H9 (cell line): ENCODE measurements around the gene SPTBN1. TPM values are rescaled to one million over a fixed set of nuclear protein-coding genes. Genes with fewer than 3 reads are reported as not detected.

ENCODE experiments used
- DNase-seq: peaks from one replicate; pipeline ENCODE4 v3.0.0-alpha.2; 2017
- H2AFZ ChIP-seq: one replicate; pipeline ENCODE4 v1.6.1; 2013; ENCODE audit warnings: mild to moderate bottlenecking, low read length, control low read depth, moderate library complexity
- H2AK5ac ChIP-seq: 2 replicates; pipeline ENCODE4 v1.6.1; 2013; ENCODE audit warnings: low read length, control low read depth, mixed read lengths; ENCODE audit not compliant: insufficient read length
- H2BK120ac ChIP-seq: one replicate; pipeline ENCODE4 v1.6.1; 2013; ENCODE audit warnings: low read depth, mild to moderate bottlenecking, low read length, control low read depth, inconsistent platforms; ENCODE audit not compliant: poor library complexity, severe bottlenecking
- H2BK12ac ChIP-seq: 2 replicates; pipeline ENCODE4 v1.6.1; 2013; ENCODE audit warnings: low read length, control low read depth, mixed read lengths, low read depth; ENCODE audit not compliant: insufficient read length
- H2BK15ac ChIP-seq: 2 replicates; pipeline ENCODE4 v1.6.1; 2013; ENCODE audit warnings: low read depth, low read length, control low read depth
- H2BK20ac ChIP-seq: one replicate; pipeline ENCODE4 v1.6.1; 2013; ENCODE audit warnings: low read depth, mild to moderate bottlenecking, low read length, control low read depth, inconsistent platforms; ENCODE audit not compliant: poor library complexity, severe bottlenecking
- H2BK5ac ChIP-seq: 2 replicates; pipeline ENCODE4 v1.6.1; 2013; ENCODE audit warnings: low read length, control low read depth, mixed read lengths; ENCODE audit not compliant: insufficient read length
- H3K14ac ChIP-seq: 2 replicates; pipeline ENCODE4 v1.6.1; 2013; ENCODE audit warnings: low read length, control low read depth; ENCODE audit not compliant: insufficient read depth
- H3K18ac ChIP-seq: 2 replicates; pipeline ENCODE4 v1.6.1; 2013; ENCODE audit warnings: low read depth, mild to moderate bottlenecking, mixed read lengths, low read length, control low read depth; ENCODE audit not compliant: insufficient read length
- H3K23ac ChIP-seq: 2 replicates; pipeline ENCODE4 v1.6.1; 2013; ENCODE audit warnings: low read length, control low read depth, mixed read lengths, low read depth; ENCODE audit not compliant: insufficient read length
- H3K23me2 ChIP-seq: 2 replicates; pipeline ENCODE4 v1.6.1; 2013; ENCODE audit warnings: low read depth, mild to moderate bottlenecking, mixed read lengths, low read length, control low read depth; ENCODE audit not compliant: insufficient read length, poor library complexity, severe bottlenecking
- H3K27ac ChIP-seq: 2 replicates; pipeline ENCODE4 v1.5.1; 2013; ENCODE audit warnings: low read length, control low read depth, mixed read lengths, low read depth; ENCODE audit not compliant: insufficient read length
- H3K27me3 ChIP-seq: 2 replicates; pipeline ENCODE4 v1.6.1; 2013; ENCODE audit warnings: low read length, control low read depth, inconsistent platforms; ENCODE audit not compliant: insufficient read depth
- H3K4ac ChIP-seq: 2 replicates; pipeline ENCODE4 v1.6.1; 2013; ENCODE audit warnings: low read depth, mild to moderate bottlenecking, control low read depth, inconsistent platforms, low read length, moderate library complexity
- H3K4me1 ChIP-seq: 2 replicates; pipeline ENCODE4 v1.6.1; 2013; ENCODE audit warnings: low read length, control low read depth, inconsistent platforms; ENCODE audit not compliant: insufficient read depth
- H3K4me2 ChIP-seq: 2 replicates; pipeline ENCODE4 v1.6.1; 2013; ENCODE audit warnings: low read length, control low read depth, mixed read lengths; ENCODE audit not compliant: insufficient read length, insufficient read depth
- H3K56ac ChIP-seq: 2 replicates; pipeline ENCODE4 v1.6.1; 2013; ENCODE audit warnings: low read depth, mild to moderate bottlenecking, mixed read lengths, low read length, control low read depth; ENCODE audit not compliant: insufficient read length
- H3K79me1 ChIP-seq: 2 replicates; pipeline ENCODE4 v1.6.1; 2013; ENCODE audit warnings: low read depth, mild to moderate bottlenecking, moderate library complexity, low read length, control low read depth, inconsistent platforms; ENCODE audit not compliant: insufficient read depth, poor library complexity, severe bottlenecking
- H3K79me2 ChIP-seq: 2 replicates; pipeline ENCODE4 v1.6.1; 2013; ENCODE audit warnings: low read length, control low read depth, inconsistent platforms; ENCODE audit not compliant: insufficient read depth
- H3K9ac ChIP-seq: 2 replicates; pipeline ENCODE4 v1.6.1; 2013; ENCODE audit warnings: low read length, control low read depth, mixed read lengths; ENCODE audit not compliant: insufficient read length; ENCODE audit errors: extremely low read depth
- H3K9me3 ChIP-seq: one replicate; pipeline ENCODE4 v1.6.1; 2013; ENCODE audit warnings: low read depth, low read length, inconsistent platforms; ENCODE audit not compliant: control insufficient read depth
- H3T11ph ChIP-seq: one replicate; pipeline ENCODE4 v1.6.1; 2013; ENCODE audit warnings: mild to moderate bottlenecking, low read length, control low read depth, inconsistent platforms
- H4K20me1 ChIP-seq: one replicate; pipeline ENCODE4 v1.6.1; 2013; ENCODE audit not compliant: control insufficient read depth, insufficient read length, insufficient read depth
- H4K5ac ChIP-seq: 2 replicates; pipeline ENCODE4 v1.6.1; 2013; ENCODE audit warnings: low read depth, mild to moderate bottlenecking, mixed read lengths, low read length, control low read depth; ENCODE audit not compliant: insufficient read length
- H4K8ac ChIP-seq: replicated peaks from 2 replicates; pipeline ENCODE4 v1.6.1; 2013; ENCODE audit warnings: low read length, control low read depth, mixed read lengths, low read depth; ENCODE audit not compliant: insufficient read length
- H4K91ac ChIP-seq: 2 replicates; pipeline ENCODE4 v1.6.1; 2013; ENCODE audit warnings: low read depth, mild to moderate bottlenecking, moderate library complexity, mixed read lengths, low read length, control low read depth; ENCODE audit not compliant: insufficient read length
- H3K27ac Mint-ChIP-seq, 3 experiments: 2 replicates in 2 of 3; 3 replicates in 1 of 3; pipeline ENCODE4 v1.8.0; 2020 to 2021; ENCODE audit warnings: mixed read lengths in 3 of 3, mild to moderate bottlenecking in 1 of 3, moderate library complexity in 1 of 3
- H3K27me3 Mint-ChIP-seq: 2 replicates; pipeline ENCODE4 v1.8.0; 2021; ENCODE audit warnings: low read depth, mild to moderate bottlenecking, moderate library complexity, mixed read lengths
- H3K36me3 Mint-ChIP-seq, 3 experiments: 2 replicates in 2 of 3; 3 replicates in 1 of 3; pipeline ENCODE4 v1.8.0; 2020 to 2021; ENCODE audit warnings: low read depth in 3 of 3, mixed read lengths in 3 of 3; ENCODE audit not compliant: insufficient read depth in 1 of 3
- H3K4me1 Mint-ChIP-seq, 2 experiments: 2 replicates each; pipeline ENCODE4 v1.8.0; 2020; ENCODE audit warnings: mixed read lengths in 2 of 2
- H3K4me3 Mint-ChIP-seq, 2 experiments: 2 replicates in 1 of 2; 3 replicates in 1 of 2; pipeline ENCODE4 v1.8.0; 2020 to 2021; ENCODE audit warnings: mild to moderate bottlenecking in 2 of 2, mixed read lengths in 2 of 2, moderate library complexity in 1 of 2
- H3K9me3 Mint-ChIP-seq, 2 experiments: 2 replicates in 1 of 2; 3 replicates in 1 of 2; pipeline ENCODE4 v1.8.0; 2020; ENCODE audit warnings: mild to moderate bottlenecking in 2 of 2, mixed read lengths in 2 of 2, moderate library complexity in 1 of 2
- WGBS: extraction: QIAGEN DNeasy Blood & Tissue Kit; methylation state at CpG from one replicate; pipeline ENCODE4 v1.1.7; 2013; ENCODE audit warnings: missing lambda C conversion rate, low lambda C conversion rate, mixed read lengths; ENCODE audit not compliant: insufficient read length; ENCODE audit errors: extremely low coverage; 5-methylcytosine and 5-hydroxymethylcytosine counted together
- total RNA-seq: library from RNA; stranded (reverse); gene quantifications from 2 replicates; pipeline ENCODE4 v1.2.1, GENCODE V29; 2021
- TF ChIP-seq, protein P1 (sequence below): fragments of 200-600 bp; sonication (generic); conservative IDR thresholded peaks from 3 replicates; pipeline ENCODE4 v1.8.0; 2021; ENCODE audit warnings: antibody characterized with exemption, mild to moderate bottlenecking

The SPTBN1 gene
- total RNA-seq, 1 experiment from 2014 or later, result 164 TPM

DNA sequence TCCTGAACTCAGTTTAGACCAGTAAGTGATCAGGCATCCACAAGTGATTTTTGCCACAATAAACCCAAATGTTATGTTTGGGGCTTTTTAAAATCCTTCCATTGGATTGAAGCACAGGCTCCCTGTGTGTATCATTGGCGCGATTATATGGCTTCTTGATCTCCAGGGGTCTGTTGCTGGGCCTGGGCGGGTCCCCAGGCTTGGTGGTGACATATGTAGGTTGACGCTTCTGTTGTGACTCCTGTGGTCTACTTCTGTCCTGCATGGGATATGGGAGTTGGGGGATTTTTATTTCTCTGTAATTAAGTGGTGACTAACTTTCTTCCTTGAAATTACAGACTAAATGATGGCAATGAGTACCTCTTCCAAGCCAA is 211.1 kb downstream of the SPTBN1 start:
- Histone ChIP-seq H4K5ac (no peak overlapping the region), H2BK120ac (no peak overlapping the region), H3K27me3 (no peaks in the 10 kb centered on the region), H2BK12ac (no peak overlapping the region), H3K9me3 (no peaks in the 10 kb centered on the region), H3K27ac (no peak overlapping the region), H3K79me2 (no peaks in the 10 kb centered on the region), H3K79me1 (no peaks in the 10 kb centered on the region), H4K91ac (no peak overlapping the region), H3K14ac (no peak overlapping the region), H3K4ac (no peak overlapping the region), H2BK20ac (no peak overlapping the region), H2AK5ac (no peak overlapping the region), H2AFZ (no peak overlapping the region), H3K9ac (no peak overlapping the region), H2BK15ac (no peak overlapping the region), H4K8ac (no peak overlapping the region), H3K23me2 (no peaks in the 10 kb centered on the region), H3K23ac (no peak overlapping the region), H3T11ph (no peak overlapping the region), H4K20me1 (no peaks in the 10 kb centered on the region), H3K4me2 (no peak overlapping the region), H3K56ac (no peak overlapping the region), H3K4me1 (peaks cover 4% of the 10 kb centered on the region; the same call in 1 of the 2 replicates), H3K18ac (no peak overlapping the region), H2BK5ac (no peak overlapping the region)
- H3K27ac Mint-ChIP-seq, result no peak overlapping the region
- H3K4me3 Mint-ChIP-seq, result no peak overlapping the region
- no peak for DNase-seq
- H3K36me3 Mint-ChIP-seq, result peaks cover 37 to 82% (median 75%) of the 10 kb centered on the region in 3 experiments
- no peaks in the 10 kb centered on the region for H3K9me3 Mint-ChIP-seq
- WGBS, result no CpG with 5 or more reads among the region's 4 CpGs
- TF ChIP-seq, protein P1, sequence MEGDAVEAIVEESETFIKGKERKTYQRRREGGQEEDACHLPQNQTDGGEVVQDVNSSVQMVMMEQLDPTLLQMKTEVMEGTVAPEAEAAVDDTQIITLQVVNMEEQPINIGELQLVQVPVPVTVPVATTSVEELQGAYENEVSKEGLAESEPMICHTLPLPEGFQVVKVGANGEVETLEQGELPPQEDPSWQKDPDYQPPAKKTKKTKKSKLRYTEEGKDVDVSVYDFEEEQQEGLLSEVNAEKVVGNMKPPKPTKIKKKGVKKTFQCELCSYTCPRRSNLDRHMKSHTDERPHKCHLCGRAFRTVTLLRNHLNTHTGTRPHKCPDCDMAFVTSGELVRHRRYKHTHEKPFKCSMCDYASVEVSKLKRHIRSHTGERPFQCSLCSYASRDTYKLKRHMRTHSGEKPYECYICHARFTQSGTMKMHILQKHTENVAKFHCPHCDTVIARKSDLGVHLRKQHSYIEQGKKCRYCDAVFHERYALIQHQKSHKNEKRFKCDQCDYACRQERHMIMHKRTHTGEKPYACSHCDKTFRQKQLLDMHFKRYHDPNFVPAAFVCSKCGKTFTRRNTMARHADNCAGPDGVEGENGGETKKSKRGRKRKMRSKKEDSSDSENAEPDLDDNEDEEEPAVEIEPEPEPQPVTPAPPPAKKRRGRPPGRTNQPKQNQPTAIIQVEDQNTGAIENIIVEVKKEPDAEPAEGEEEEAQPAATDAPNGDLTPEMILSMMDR, result no peak
- H3K4me1 Mint-ChIP-seq, result peaks cover 12 to 13% of the 10 kb centered on the region in 2 experiments
- H3K27me3 Mint-ChIP-seq, result no peaks in the 10 kb centered on the region
